GM19468 (cell line): ENCODE results near the gene STARD13.
A peak's percentile ranks its signal among the peaks of the same experiment; 100 is the strongest.

Experiments
- ATAC-seq: cut with Tn5 transposase; IDR thresholded peaks from one replicate; pipeline ENCODE4 v1.9.1; 2021; ENCODE audit warnings: mild to moderate bottlenecking, moderate library complexity, moderate number of reproducible peaks; ENCODE audit not compliant: unreplicated experiment; ENCODE audit errors: extremely low read depth

Gene STARD13

DNA sequence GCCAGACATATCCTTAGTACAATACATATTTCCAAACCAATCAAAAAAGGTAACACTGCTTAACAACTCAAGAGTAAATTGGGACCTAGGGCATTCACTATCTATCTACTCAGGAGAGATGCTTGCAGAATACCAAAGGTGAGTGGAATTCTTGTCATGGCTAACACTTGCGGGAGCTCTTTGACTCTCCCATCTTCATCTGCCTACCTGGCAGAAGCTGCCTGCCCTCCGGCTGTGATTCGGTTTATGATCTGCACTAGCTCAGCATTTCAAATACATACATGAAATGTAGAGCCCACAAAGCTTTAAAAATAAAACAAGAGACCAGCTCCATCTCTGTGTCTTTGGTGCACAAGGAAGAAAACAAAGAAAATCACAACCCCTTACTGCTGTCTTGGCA is 127.3 kb downstream of the STARD13 start:
- ATAC-seq = no peak

DNA sequence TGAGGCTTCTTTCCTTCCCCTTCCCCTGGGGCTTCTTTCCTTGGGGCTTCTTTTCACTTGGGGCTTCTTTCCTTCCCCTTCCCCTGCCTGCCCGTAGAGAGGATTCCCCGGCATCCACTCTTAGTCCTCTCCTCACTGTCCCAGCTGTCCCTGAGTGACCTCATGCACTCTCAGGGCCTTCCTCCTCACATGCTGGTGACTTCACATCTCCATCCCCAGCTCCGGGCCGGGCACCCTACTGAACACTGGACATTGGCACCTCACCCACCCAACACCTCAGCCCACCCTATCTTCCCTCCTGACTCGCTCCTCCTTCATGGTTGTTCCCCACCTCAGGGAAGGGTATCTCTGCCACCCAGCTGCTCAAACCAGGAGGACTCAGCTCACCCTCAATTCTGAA is 130.6 kb downstream of the STARD13 start:
- ATAC-seq = no peak

DNA sequence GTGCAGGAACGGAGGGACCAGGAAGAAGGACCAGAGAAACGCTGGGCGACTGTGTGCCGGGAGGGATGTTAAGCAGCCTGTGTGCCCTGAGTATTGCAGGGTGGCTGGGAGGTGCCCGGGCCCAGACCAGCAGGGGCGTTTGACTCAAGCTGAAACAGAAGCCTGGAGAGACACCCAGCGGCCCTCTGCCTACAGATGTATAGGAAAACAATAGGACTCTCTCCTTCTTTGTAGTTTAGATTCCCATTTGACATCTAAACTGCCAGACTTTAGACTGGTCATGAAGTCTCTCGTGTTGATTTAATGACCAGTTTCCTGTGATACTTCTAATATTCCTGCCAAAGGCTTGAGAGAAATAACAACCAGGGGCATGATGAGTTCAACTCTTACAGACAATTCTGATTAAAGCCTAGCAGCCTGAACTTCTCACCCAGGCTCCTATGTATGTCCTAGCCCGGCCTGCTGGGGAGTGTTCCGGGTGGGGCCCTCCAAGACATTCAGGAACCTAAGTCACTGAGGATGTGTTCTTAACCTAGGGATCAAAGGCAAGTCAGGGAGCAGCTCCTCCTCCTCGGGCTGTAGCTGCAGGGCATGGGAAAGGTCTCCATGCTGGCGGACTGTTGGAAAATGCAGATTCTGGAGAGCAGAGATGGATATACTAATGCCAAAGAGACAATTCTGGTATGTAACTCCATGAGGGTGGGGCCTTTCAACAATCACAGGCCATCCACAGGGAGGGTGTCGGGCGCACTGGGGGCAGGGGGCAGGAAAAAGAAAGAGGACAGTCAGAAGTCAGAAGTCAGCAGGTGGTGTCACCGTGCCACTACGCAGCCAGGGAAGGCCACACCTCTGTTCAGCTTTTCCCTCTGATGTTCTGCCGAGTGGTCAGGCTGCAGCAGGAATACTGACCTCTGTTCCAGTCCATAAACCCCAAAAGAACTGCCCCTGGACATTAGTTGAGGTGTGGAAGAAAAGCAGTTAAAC is 131.8 kb downstream of the STARD13 start:
- ATAC-seq = no peak

DNA sequence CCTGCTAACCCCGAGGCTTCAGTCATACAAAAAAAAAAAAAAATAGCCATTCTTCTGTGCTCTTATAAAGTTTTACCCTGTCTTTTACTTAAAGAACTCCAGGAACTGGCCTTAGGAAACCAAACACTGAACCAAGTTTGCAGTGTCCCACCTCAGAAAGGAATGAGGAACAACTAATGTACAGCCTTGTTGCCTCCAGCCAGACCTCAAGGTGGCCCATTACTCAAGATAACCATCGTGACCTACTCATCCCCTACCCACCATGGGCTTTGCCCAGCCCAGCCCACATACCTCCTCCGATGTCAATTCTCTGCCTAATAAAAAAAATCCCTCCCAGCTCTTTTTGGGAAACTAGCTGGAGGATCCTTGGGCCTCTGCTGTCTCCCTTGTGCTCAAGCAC is 133.2 kb downstream of the STARD13 start:
- no peak for ATAC-seq

DNA sequence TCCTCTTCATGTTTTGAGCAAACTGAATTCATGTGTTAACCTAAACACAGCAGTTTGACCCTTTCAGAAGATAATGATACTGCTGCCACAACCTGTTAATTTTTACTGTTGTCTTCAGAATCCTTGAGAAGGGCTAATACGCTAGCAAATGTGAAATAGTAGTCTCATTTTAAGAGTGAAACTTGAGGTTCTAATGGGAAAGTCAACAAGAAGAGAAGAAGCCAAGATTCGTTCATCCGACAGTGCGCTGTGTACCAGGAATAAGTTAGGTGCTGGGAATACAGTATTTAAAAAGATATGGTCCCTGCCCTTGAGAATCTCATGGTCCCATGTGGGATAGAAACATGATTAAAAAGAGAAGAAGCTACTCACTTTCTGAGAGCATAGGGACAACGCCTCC is 134.9 kb downstream of the STARD13 start:
- no peak for ATAC-seq

DNA sequence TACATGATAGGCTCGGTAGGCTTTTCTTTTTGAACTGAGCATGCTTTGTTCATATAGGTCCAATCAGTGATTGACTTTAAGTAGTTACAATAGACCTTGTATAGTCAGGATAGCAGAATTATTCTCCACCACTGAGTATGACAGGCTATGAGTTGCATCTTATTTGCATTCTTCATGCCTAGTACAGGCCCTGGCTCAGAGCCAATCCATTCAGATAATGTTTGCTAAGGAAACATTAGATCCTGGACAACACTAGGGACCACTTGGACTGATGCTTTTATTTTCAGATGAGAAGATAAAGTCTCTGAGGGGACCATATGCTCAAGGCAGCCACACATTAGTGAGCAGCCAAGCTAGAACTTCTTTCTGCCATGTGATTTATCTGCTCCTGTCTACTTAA is 135.4 kb downstream of the STARD13 start:
- no peak for ATAC-seq

DNA sequence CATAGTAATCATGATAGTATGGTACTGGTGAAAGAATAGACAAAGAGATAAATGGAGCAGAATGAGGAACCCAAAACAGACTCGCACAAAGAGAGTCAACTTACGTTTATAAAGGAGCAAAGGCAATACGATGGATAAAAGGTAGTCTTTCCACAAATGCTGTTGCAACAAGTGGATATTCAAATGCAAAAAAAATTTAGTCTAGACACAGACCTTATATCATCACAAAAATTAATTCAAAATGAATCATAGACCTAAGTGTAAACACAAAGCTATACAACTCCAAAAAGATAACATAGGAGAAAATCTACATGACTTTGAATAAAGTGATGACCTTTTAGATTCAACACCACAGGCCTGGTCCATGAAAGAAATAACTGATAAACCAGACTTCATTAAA is 137.7 kb downstream of the STARD13 start:
- no peak for ATAC-seq

DNA sequence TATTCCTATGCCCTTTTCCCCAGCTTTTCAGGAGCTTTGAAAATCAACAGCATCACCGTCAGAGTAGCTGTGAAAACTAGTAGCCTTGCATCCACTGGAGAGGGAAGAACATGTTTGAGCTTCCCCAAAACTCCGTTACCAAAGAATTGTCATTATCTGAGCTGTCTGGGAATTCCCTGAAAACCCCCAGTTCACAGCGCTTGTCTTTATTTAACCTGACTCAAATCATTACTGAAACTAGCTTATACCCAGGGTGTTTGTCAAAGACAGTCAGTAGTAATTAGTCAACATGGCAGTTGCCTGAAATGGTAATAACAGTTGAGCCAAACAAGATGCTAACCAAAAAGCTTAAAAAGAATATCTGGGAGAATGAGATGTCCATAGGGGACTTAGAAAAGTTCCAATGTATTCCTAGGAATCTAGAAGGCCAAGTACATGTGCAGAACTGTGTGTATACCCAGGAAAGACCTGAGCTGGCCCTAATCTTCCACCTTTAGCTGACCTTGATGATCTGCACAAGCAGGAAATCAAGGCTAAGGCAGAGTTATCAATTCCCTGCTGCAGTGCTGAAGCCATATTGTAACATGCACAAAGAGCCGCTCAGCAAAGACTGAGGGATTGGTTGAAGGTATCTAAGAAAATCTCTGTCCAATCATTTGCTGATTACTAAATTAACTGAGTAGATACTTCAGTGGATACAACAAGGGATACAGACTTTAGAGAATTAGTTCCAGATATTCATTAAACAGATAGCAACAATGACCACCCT is 138.5 kb downstream of the STARD13 start:
- ATAC-seq = peak; percentile 81

DNA sequence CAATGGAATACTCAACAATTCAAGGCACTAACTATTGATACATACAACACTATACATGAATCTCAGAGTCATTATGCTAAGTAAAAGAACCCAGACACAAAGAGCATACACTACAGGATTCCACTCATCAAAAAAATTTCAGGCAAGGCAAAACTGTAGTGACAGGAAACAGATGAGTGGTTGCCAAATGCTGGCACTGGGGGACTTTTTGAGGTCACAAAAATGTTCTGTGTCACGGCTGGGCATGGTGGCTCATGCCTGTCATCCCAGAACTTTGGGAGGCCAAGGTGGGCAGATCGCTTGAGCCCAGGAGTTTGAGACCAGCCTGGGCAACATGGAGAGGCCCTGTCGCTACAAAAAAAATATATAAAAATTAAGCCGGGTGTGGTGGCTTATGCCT is 139.9 kb downstream of the STARD13 start:
- no peak for ATAC-seq

DNA sequence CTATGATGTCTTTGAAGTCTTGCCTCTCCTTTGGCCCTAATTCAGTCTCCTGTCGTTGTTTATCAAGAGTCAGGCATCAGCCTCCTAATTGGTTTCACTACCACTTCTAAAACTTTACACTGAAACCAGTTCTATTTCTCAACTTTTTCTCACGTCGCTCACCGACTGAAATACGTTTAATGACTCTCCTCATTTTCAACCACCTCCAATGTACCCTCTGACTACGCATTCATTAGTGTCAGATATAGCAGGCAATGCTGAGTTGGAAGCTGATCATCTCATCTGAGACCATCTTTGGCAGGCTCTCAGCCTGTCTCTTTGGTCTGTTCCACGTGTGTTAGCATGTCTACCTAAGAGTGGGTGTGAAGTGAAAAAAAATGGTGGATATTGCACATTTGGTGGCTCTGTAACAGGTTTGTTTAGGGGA is 141.2 kb downstream of the STARD13 start:
- ATAC-seq = no peak

DNA sequence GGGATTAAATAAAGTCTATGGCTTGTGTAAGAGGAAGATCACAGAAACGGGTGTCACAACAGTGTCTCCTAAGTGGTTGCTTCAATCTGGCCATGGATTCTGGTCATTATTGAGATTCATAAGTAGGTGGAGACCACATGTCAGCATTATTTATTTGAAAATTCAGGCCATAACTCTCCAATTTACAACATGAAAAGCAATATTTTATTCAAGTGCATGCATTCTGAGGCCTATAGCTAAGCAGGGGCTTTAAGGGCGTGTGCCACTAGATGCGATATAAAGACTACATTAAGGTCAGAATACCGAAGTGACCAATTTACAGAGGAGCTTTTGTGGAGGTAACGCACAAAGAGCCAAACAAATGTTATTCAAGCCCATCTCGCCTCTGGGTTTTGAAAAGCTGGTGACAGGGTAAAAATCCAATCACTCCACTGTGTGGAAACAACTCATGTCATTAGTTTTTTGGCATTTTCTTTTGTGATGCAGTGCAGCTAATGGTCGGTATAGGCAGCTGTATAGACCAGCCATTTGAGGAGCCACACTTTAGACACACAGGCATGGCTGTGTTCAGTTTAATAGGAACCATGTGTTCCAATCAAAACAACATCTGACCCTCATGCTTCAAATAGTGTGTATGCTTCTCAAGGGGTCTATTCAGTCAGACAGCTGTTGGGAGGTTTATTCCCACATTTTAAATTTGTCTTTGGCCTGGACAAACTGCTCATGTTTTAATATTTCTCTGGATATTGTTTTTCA is 145.6 kb downstream of the STARD13 start:
- no peak for ATAC-seq

DNA sequence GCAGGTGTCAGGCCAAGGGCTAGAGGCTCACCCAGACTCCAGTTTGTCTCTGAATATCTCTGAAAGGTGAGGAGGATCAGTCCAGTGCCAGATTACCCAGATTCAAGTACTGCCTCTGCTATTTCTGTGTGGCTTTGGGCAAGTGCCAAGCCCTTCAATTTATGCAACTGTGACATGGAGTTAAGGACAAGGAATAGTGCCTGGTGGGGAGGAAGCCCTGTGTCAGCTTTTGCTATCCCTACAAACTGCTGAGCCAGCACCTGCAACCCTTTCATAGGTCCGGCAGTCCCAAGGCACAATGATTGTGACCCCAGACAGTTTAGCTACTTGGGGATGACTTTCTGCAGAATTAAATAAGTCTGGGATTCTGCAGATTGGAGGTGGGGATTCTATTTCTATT is 146.4 kb downstream of the STARD13 start:
- no peak for ATAC-seq

DNA sequence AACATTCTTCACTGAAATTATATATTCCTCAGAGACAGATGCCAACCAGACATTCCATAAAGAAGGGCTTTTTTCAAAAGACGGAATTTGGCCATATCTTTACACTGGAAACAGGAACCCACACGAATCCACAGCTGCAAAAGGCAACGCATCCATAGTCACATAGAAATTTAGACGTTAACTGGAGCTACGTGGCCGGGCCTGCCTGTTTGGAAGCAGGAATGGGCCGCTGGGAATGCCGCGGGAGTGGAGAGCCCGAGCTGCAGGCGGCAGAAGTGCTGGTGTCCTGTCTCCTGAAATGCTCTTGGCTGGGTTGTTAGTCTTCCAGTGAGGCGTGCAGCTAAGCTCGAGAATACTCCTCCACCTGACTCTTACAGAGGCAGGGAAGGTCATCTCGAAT is 147.1 kb downstream of the STARD13 start:
- ATAC-seq = no peak

DNA sequence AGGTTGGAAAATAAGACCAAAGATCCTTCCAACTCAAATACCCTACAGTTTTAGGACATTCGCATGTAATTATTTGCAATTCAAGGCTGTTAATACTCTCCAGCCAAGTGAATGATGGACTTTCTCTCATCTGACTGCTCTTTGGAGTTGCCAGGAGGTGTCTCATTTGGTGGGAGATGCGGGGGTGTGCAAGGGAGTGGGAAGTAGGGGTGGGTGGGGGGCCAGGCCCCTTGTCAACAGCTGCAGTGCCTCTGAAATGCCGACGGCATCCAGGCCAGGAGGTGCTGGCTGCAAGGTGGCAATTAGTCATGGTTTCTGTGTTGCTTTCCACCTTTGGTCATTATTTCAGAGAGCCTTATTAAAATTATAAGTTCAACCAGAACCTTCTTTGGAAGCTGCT is 147.8 kb downstream of the STARD13 start:
- no peak for ATAC-seq

DNA sequence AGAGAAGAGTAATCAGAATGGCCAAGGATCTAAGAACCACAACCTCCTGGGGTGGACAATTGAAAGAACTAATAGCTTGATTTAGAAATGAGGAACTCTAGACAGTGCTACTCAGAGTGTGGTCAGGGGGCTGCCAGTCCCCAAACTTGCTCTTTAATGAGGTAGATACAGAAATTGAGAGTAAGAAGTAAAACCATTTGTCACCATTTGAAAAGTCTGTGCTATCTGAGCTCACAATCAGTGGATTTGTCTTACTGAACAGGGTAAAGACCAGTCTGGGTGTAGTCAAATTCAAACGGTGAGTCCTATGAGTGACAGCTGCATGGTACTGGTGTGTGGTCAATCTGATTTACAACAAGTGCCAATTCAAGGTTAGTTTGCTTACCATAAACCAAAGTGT is 150.5 kb downstream of the STARD13 start:
- no peak for ATAC-seq

DNA sequence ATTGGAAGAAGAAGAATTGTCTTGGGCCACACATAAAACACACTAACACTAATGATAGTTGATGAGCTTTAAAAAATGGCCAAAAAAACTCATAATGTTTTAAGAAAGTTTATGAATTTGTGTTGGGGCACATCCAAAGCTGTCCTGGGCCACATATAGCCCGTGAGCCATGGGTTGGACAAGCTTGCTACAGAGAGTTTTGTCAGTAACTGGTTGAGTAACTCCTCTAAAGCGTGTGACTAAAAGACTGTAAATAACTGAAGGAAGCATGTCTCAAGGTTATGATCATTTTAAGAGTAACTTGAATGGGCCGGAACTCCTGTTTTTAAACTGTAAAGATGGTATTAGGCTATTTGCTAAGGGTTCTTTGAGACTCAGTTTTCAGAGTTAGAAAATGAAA is 151.3 kb downstream of the STARD13 start:
- no peak for ATAC-seq

DNA sequence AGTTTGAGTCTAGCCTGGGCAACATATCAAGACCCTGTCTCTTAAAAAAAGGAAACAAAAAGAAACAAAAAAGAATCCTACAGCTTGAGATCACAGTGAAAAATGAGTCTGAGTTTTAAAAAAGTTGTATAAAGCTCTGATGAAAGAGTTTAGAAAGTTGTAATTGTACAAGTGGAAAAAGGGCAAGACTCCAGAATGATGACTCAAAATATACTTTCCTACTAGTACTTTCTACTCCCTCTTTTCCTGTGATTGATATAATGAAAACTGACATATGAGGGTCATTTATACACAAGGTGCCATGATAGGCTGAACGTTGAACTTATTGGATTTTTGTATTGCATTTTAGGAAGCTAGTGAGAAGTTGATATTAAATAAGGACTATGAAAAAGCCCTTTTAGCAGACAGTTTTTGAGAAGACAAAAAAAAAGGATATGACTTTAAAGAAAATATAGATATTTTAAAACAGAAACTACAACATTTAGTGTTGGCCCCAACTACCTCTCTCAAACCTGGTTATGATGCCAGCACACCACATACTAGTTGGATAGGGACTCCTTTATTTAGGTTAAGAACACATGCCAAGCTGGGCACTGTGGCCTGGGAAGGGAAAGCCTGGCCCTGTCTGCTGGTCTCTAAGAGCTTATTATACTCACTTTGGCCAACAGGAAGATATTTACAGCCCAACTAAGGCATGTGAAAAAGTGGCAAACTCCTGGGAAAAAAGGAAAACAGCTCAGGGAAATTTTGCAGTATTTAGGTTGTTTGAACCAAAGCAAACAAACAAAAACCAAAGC is 152.7 kb downstream of the STARD13 start:
- no peak for ATAC-seq

DNA sequence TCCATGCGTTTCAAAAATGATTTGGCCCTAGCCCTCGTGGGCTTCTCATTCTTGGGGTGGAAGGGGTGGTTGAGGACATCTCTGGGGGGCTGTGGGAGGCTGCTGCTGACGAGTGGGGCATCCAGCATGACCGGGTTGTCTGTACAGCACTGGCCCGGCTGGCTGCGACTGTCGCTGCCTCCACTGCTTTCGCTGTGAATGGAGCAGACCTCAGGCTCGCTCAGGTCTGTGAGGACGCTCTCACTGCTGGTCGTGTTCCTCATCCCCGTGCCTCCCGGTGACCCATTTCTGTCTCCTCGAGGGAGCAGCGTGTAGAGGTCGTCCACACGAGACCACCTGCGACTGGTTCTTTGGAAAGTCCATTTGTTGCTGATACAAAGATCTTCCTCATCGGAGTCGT is 155.7 kb downstream of the STARD13 start:
- ATAC-seq = no peak

DNA sequence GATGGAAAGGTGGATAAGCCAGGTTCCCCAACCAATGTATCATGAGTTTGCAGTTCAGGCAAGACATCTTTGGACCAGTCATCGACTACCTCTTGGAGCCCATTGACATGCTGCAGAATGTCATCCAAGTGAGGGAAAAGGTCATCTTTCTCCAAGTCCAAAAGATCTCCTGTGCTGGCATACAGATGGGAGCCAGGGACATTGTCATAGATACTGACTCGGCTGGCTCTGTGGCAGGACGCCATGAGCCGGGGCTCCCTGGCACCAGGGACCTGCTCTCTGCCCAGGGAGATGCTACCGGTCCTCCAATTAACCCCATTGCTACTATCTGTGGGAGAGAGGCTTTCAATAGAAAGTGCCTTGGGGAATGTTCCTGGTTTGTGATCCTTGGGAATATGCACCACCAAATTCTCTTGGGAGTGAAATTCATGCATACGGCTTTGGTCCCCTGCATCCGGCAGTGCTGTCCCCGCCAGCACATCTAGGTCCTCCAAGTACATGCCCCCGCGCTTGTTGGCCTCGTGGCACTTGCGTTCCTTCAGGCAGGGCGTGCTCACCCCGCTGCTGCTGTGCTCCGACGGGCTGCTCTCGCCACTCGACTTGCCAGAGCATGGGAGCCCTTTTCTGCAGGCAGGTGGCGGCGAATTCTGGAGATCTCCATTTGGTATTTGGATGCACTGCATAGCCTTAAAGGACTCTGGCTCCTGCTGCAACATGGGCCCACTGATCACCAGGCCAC is 156.3 kb downstream of the STARD13 start:
- no peak for ATAC-seq
